MV-4-11 (cell line): ENCODE measurements around the gene TLK1.

ENCODE experiments used
- DNase-seq: peaks from one replicate; lab custom pipeline; 2025; lab: John Stamatoyannopoulos, UW

The TLK1 gene

DNA sequence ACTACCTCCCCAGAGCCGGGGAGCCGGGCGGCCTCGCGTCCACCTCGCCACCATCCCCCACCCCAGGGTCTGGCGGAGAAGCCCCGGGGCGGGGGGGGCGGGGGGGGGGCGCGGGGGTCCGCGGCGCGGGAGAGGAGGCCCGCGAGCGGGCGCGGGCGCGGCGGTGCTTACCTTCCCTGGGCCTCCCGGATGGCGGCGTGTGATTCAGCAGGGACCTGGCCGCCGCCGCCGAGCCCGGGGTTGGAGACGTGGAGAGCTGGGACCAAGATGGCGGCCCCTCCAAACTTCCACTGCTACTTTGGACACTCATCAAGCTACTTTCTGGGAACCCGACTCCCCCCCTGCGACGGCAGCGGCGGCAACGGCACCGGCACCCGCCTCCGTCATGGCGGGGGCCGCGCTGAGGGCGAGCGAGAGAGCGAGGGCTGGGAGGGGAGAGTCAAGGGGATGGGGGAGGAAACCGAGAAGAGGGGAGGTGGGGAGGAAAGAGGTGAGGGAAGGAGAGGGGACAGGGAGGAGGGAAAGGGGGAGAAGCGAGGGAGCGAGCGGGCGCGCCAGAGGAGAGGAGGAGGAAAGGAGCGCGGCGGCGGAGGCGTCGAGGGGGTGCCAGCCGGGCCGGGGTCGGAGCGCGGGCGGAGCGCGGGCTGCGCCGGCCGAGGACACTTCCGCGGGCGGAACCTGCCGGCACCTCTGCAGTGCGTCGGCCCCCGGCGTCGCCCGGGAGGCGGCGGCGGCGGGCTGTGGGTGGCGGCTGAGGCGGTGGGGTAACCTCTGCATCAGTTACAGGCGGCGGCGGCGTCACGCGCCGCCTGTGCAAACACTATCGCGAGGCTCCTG is at the start of gene TLK1:
Gene TLK1, minus strand, starts transcription at position 775 of the 837 bp plus-strand sequence. Its CDS starts 465 bp downstream, at position 310.
- DNase-seq: peak; percentile 50

DNA sequence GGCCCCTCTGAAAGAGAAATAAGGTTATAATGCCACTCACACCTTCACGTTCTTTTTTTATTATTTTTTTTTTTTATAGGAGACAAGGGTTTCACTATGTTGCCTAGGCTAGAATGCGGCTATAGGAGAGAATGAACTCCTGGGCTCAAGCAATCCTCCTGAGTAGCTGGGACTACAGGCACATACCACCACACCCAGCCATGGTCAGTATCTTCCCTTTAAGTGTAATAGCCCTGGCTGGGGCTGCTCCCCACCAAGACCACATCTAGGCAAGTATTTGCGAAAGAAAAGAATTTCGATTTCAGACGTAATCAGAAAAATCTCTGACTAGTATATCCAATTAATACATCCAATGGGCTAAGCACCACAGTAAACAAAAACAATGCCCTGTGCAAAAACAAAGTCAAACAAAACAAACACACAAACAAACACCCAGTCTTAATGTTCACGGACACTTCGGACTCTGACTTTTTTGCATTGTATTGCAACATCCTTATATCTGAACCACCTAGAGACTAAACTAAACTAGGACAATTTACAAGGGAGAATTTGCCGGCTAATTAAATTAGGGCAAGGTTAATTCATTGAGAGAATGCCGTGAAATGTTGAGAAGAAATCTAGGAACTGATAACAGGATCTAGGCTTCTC is 49.6 kb upstream of the TLK1 start:
- no peak for DNase-seq

DNA sequence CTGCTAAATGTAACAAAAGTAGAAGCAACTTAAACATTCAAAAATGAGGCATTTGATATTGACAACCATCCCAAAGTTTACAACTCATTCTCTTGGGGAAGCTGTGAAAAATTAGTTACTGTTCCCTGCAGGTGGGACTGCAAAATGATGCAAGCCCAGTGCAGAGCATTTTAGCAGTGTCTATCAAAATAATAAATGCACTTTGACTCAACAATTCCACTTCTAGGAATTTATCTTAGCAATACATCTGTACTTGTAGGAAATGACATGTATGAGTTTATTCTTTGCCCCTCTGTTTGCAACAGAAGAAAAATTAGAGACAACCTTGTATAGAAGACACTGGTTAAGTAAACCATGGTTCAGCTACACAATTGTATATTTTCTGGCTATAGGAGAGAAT is 48.0 kb upstream of the TLK1 start:
- DNase-seq: no peak

DNA sequence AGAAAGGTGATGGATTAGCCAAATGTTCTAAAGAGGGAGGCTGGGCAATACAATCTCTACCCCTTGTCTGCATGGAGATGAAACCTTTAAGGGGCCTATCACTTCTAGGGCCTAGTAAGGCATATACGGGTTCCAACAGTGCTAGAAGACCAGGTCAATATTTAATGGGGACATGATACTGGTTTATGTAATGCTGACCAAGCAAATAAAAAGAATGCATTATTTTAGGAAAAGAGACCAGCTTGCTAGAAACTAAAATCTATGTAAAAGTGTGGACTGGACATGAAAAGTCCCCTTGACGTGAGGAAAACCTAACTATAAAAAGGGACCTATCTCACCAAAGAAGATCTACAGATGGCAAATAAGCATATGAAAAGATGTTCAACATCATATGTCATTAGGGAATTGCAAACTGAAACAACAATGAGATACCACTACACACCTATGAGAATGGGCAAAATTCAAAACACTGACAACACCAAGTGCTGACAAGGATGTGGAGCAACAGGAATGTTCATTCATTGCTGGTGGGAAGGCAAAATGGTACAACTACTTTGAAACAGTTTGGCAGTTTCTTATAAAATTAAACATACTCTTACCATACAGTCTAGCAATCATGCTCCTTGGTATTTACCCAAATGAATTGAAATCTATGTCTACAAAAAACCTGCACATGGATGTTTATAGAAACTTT is 45.9 kb upstream of the TLK1 start:
- no peak for DNase-seq

DNA sequence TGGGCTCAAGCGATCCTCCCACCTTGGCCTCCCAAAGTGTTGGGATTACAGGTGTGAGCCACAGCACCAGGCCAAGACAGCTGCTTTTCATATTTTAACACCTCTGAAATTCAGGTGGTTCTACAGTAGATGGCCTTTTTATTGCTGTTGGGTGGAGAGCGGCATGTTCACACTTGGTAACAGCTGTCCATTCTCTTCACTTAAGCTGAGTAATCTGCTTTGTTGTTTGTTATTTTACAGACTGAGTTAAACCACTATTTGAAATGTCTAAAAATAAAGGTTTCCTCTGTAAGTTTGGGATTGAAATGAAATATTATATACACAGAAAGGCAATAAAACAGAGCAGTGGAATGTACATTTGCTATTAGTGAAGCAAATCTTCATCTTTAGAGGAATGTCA is 44.9 kb upstream of the TLK1 start:
- DNase-seq: no peak

DNA sequence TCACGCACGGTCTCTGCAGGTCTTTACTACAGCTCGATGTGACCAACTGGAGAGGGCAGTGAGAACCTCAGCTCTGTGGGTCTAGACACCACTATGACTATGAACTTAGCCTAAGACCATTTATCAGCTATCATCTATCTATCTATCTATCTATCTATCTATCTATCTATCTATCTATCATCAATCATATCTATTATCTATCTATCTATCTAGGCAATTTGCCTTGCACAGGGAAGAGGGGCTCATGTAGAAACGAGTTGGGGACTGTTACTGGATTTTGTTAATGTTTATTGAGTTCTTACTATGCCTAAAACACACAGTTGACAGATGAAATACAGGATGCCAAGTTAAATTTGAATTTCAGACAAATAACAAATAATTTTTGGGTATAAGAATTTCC is 41.1 kb upstream of the TLK1 start:
- no peak for DNase-seq

DNA sequence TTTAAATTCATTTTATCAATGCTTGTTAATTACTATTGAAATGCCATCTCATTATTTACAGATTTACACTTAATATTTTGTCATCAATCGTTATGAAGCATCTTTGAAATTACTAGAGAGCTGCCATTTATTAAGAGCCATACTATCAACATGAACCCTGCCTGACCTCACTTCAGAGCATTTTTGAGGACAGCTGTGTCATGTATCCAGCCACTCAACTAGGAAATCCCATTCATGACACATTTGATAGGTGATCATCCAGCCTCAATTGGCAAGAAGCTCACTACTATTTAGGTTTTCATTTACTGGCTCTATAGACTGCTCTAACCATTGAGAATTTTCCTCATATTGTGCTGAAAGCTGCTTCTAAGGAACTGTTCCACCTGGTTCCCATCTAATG is 40.6 kb upstream of the TLK1 start:
- DNase-seq: no peak

DNA sequence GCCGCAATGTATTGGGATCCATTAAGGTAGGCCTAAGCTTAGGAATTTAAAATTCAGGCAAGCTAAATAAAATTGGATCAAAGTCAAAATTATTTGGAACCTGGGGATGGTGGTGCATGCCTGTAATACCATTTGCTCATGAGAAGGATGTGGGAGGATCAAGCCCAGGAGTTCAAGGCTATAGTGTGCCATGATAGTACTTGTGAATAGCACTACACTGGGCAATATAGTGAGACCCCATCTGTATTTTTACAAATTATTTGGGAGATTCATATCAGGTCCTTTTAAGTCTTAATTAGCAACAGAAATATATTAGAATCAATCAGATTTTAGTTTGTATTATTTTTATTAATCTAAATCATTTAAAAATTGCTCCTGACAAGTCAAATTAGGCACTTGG is 39.8 kb upstream of the TLK1 start:
- DNase-seq: no peak

DNA sequence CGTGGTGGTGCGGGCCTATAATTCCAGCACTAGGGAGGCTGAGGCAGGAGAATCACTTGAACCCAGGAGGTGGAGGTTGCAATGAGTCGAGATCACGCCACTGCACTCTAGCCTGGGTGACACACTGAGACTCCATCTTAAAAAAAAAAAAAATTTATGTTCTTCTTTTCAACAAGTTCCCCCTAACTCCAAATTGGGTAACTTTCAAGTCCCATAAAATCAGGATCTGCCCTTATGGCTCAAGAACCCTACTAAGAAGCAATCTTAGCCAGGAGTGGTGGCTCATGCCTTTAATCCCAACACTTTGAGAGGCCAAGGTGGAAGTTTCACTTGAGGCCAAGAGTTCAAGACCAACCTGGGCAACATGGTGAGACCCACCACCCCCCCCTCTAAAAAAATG is 30.3 kb upstream of the TLK1 start:
- peak; percentile 13 for DNase-seq

DNA sequence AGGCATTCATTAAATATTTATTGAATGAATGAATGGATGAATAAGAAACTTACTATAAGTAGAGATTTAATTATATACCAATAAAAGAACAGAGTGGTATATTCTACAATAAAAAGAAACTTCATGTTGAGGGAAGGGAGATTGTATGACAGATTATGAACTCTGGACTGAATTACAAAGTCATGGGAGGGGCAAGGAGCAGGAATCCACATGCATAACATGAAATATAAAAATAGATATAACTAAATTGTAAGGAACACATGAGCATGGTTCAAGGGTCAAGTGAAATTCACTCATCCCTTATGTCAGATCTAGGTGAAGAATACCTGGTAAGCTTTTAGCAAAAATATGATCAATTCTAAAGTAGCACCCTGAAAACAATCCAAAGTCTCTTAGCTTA is 27.1 kb upstream of the TLK1 start:
- no peak for DNase-seq

DNA sequence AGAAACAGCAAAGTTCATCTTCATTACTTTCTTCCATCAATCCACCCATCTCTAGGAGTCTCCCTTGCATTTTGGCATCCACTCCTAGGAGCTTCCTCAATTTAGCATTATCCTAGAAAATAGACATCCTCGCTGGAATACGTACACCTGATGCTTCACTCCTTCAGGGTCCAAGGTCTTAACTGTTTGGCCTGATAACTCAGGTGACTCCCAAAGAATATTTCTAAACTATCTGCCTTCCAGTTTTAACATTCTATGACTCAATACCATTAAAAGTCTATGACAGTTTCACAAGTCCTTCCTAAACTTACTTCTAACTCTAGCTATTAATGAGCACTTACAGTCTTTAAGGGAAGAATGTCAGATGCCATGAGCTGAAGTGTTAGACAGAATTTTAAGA is 26.5 kb upstream of the TLK1 start:
- DNase-seq: no peak

DNA sequence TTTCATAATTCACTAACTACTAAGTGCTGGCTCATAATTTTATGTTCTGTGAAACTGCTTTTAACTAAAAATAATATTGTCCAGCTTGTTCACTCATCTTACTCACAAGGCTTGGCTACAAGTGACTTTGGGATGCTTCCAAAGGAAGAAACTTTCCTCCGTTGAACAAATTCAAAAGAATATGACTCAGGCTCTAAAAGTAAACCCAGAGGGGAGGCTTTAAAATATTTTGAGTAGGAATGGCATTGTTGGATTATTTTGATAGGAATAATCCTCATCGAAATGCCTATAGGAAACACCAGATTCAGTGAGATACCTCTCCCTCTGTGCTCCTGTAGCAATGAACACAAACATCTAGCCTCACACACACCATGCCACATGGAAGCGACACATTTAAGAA is 25.2 kb upstream of the TLK1 start:
- no peak for DNase-seq

DNA sequence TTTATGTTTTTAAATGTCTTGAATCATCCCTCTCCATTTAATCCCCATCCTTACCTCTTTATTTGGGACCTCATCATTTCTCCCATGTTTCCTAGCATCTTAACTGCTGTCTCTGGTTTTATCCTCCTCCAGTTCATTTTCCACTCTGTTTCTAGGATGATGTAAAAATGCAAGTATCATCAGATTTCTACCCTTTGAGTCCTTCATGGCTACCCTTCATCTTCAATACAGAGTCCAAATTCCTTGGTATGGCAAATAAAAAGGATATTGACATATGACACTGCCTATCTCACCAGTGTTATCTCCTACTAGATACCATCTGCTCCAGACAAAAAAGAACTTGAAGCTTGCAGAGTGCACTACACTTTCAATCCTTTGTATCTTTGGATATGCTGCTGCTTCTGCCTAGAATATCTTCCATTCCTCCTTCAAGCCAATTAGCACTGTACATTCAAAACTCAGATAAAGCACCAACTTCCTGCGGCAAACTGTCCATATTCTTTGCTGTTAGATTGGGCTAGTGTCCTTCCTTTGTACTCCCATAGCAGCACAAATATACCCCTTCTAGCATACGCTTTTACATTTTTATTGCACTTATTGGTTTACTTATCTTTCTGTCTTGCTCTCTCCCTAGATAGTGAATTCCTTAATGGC is 24.6 kb upstream of the TLK1 start:
- no peak for DNase-seq

DNA sequence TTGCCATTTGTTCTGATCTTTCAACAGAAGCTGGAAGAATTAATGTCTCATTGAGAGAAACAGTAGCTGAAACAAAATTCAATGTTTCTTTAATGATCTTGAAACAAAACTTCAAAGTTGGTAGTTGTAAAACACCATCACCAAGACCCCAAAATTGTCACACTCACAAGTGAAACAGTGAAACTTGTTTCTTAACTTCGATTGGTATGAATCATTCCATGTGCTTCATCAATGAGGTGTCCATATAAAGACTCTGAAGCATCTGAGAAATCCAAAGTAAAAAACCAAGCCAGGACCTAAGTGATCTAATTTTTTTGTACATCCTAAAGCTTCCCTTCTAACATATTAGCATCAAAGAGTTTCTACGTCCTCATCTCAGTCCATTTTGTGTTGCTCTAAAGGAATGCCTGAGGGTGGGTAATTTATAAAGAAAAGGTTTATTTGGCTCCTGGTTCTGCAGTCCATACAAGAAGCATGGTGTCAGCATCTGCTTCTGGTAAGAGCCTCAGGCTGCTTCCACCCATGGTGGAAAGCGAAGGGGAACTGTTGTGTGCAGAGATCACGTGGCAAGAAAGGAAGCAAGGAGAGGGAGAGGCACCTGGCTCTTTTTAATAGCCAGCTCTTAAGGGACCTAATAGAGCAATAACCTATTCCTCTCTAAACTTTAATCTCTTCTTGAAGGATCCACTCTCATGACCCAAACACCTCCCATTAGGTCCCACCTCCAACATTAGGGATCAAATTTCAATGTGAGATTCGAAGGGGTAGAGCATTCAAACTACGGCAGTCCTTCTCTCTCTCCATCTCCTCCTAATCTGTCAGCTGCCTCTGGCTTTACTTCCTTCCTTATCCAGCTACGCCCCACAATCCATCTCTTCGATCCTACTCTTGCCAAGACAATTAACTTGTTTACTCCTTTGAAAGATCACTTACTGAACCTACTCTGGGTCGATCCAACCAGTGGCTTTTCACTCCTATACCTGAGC is 20.7 kb upstream of the TLK1 start:
- DNase-seq: no peak

DNA sequence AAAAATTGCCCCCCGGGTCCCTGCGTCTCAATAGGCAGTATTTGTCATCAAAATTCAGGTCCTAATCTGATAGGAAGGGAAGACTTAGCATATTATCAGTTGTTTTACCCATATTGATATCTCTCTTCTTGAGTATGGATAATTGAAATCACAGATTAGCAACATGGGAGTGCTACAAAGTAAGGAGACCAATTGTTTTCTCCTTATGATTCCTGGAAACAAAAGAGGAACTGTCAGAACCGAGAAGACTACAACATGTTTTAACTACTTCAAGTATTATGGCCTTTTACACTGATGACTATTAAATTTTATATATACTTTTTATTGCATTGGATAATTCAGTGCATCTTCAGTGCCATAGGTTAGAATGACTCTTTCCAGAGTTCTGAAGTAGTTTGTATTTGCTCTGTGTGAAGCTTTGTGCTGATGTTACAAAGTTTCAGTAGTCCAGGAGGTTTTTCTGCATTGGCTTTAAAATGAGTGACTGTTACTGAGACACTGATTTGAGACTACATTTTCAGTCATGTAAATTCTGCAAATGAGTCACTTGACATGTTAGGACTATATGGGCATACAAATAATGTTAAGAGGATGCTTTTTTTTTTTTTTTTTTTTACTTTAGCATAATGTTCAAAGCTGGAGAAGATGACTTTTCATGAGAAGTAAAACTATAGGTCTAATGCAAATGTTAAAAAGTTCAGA is 19.7 kb upstream of the TLK1 start:
- peak; percentile 17 for DNase-seq

DNA sequence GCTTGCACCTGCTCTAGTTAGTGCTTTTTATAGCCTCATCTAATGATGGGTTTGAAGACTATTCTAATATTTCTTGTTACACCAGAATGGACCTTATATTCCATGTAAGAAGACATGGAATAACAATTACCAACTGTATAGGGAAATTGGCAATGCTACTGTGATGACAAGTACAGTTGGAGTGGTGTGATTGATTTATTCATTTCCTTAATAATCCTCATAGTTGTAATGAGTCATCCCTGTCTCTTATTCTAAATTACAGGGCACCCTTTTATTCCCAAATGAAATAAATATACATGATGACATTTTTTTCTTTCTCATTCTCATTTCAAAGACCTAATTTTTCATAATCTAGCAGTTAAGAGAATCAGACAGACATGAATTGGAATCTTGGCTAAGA is 18.3 kb upstream of the TLK1 start:
- DNase-seq: no peak

DNA sequence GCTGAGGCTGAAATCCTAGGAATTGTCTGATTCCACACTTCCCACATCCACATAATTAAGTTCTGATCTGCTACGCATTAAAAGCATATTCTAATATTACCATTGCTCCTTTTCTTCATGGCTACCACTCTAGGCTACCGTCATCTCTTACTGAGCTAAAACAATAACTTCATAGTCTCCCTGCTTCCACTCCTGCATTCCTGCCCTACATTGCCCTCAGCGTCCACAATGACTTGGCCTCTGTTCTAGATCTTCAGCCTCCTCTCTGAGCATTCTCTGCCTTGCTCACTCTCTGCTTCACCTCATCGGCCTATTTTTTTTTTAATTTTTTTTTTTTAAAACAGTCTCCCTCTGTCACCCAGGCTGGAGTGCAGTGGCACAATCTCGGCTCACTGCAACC is 15.8 kb upstream of the TLK1 start:
- DNase-seq: no peak

DNA sequence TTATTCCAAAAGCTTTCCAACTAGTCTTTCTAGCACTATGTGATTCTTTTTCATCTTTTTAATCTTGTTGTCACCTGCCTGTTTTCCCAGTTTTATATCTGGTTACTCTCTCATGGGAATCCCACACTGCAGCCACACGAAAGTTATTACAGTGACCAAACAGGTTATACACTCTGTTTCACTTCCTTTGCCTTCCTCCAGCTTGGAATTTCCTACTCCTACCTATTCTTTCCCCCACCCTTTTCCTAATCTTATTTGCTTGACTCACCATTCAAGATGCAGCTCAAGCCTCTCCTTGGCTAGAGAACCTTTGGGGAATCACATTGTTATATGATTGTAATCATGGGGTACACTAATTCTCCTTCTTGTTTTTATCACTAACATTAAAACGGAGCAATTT is 13.4 kb upstream of the TLK1 start:
- no peak for DNase-seq

DNA sequence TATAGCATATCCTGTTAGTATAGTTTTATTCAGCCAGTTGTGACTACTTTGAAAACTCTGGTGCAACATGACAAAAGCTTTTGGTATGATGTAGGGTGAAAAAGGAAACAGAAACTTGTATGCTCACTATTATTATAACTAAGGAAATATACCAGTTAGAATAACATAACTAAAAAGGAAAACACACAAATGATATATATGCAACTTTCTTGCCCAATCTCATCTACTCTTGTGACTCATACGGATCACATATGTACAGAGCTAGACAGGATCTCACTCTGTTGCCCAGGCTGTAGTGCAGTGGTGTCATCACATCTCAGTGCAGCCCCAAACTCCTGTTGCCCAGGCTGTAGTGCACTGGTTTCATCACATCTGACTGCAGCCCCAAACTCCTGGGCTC is 12.4 kb upstream of the TLK1 start:
- peak; percentile 26 for DNase-seq

DNA sequence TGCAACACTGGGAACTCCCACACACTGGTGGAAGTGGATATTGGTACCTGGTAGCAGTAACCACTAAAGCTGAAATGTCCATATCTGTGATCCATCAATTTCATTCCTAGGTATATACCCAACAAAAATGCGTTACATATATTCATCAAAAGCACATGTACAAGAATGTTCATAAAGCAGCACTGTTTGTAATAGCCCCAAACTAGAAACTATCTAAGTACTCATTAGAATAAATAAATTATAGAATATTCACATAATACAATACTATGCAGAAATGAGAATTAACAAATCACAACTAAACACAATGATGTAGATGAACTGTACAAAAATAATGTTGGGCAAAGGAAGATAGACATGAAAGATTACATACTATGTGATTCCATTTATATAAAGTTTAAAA is 11.1 kb upstream of the TLK1 start:
- DNase-seq: no peak

DNA sequence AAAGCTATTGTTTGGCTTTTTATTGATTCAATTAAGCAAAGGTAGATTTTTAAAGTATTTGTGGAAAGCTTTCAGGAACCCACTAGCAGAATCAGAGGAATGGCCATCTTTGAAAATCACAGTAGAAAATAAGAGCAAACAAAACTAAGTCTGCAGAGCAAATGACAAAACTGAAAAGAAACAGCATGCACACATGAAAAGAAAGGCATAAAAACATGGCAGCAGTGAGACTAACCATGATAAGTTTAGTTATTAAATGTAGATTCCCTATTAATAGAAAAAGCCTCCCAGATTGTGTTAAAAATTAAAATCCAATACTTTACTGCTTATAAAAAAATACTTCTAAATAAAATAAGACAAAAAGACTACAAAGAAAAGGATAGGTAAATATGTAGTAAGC is 9.1 kb upstream of the TLK1 start:
- no peak for DNase-seq
